B cell (primary cell): Measurements from ENCODE around the gene ARHGAP6.

Source experiments
- EZH2 ChIP-seq: IDR thresholded peaks from 2 replicates; pipeline ENCODE4 v1.6.1; 2012; ENCODE audit warnings: borderline replicate concordance, low read depth, mild to moderate bottlenecking, moderate library complexity, low read length; ENCODE audit not compliant: insufficient read depth, poor library complexity, severe bottlenecking
- TF ChIP-seq, protein P1 (sequence below): fragments of 200-600 bp; IDR thresholded peaks from one replicate; pipeline ENCODE4 v1.8.0; 2022; ENCODE audit warnings: antibody characterized with exemption, mild to moderate bottlenecking

DNA sequence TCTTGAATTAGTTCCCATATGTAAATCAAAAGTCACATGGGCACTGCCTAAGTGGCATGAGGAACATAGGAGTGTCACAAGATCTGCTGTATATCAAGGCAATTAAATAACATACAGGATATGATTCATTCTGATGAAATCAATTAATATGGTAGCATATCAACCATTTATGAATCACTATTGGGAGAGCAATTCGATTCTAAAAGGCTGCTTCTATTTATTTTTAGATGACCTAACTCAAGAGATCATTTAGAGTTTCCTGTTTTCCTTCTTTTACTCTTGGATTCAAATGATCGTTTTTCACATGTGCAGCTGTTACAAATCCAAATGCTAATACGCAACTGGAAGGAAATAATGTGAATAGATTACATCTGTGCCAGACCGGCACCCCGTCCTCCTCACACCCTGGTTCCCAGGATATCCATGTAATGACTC, 472.7 kb downstream of the ARHGAP6 start:
- no peak for TF ChIP-seq EZH2
- TF ChIP-seq, protein P1, sequence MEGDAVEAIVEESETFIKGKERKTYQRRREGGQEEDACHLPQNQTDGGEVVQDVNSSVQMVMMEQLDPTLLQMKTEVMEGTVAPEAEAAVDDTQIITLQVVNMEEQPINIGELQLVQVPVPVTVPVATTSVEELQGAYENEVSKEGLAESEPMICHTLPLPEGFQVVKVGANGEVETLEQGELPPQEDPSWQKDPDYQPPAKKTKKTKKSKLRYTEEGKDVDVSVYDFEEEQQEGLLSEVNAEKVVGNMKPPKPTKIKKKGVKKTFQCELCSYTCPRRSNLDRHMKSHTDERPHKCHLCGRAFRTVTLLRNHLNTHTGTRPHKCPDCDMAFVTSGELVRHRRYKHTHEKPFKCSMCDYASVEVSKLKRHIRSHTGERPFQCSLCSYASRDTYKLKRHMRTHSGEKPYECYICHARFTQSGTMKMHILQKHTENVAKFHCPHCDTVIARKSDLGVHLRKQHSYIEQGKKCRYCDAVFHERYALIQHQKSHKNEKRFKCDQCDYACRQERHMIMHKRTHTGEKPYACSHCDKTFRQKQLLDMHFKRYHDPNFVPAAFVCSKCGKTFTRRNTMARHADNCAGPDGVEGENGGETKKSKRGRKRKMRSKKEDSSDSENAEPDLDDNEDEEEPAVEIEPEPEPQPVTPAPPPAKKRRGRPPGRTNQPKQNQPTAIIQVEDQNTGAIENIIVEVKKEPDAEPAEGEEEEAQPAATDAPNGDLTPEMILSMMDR: no peak
